NB4 (cell line): ENCODE data around the gene ADGRF4.

ENCODE experiments used
- DNase-seq: peaks from one replicate; pipeline ENCODE4 v3.0.0; 2010; ENCODE audit warnings: low read depth
- H3K4me3 ChIP-seq: one replicate; pipeline ENCODE4 v1.5.1; 2011; ENCODE audit warnings: mild to moderate bottlenecking, low read depth, low read length, moderate library complexity
- MYC ChIP-seq: IDR thresholded peaks from 2 replicates; pipeline ENCODE4 v1.6.1; 2011; ENCODE audit warnings: low read depth, low read length
- POLR2A ChIP-seq: IDR thresholded peaks from 2 replicates; pipeline ENCODE4 v1.6.1; 2011; ENCODE audit warnings: mild to moderate bottlenecking; ENCODE audit not compliant: insufficient read length; ENCODE audit errors: extremely low read depth
- TF ChIP-seq, protein P1 (sequence below): IDR thresholded peaks from one replicate; pipeline ENCODE4 v1.5.1; 2012; ENCODE audit warnings: low read depth, low read length
- TF ChIP-seq, protein P2 (sequence below): IDR thresholded peaks from 2 replicates; pipeline ENCODE4 v1.6.1; 2011; ENCODE audit warnings: low read depth, low read length

The ADGRF4 gene

DNA sequence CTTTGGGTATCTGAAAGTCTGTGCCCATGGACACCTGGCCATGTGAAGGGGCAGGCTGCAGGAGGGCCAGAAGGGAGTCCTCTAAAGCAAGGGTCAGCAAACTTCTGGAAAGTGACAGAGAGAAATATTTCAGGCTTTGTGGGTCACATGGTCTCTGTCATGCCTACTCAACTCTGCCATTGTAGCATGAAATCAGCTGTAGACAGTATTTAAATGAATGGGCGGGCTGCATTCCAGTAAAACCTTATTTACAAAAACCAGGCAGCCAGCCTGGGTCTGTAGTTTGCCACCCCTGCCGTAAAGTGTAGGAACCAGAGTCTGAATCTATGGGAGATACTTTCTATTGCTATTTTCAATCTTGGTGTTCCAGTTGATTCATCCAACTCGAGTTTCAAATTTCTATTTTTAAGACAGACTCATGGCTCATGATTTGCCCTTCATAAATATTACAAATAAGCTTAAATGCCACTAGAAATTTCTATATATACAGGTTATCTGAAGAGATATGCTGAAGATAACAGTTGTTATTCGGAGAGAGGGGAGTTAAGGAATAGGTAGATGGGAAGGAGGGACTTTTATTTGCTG is 19.0 kb upstream of the ADGRF4 start:
- TF ChIP-seq, protein P1, sequence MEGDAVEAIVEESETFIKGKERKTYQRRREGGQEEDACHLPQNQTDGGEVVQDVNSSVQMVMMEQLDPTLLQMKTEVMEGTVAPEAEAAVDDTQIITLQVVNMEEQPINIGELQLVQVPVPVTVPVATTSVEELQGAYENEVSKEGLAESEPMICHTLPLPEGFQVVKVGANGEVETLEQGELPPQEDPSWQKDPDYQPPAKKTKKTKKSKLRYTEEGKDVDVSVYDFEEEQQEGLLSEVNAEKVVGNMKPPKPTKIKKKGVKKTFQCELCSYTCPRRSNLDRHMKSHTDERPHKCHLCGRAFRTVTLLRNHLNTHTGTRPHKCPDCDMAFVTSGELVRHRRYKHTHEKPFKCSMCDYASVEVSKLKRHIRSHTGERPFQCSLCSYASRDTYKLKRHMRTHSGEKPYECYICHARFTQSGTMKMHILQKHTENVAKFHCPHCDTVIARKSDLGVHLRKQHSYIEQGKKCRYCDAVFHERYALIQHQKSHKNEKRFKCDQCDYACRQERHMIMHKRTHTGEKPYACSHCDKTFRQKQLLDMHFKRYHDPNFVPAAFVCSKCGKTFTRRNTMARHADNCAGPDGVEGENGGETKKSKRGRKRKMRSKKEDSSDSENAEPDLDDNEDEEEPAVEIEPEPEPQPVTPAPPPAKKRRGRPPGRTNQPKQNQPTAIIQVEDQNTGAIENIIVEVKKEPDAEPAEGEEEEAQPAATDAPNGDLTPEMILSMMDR = no peak
- TF ChIP-seq POLR2A (no peak), MYC (no peak)
- TF ChIP-seq, protein P2, sequence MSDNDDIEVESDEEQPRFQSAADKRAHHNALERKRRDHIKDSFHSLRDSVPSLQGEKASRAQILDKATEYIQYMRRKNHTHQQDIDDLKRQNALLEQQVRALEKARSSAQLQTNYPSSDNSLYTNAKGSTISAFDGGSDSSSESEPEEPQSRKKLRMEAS = no peak
- no peak overlapping the region for H3K4me3 ChIP-seq

DNA sequence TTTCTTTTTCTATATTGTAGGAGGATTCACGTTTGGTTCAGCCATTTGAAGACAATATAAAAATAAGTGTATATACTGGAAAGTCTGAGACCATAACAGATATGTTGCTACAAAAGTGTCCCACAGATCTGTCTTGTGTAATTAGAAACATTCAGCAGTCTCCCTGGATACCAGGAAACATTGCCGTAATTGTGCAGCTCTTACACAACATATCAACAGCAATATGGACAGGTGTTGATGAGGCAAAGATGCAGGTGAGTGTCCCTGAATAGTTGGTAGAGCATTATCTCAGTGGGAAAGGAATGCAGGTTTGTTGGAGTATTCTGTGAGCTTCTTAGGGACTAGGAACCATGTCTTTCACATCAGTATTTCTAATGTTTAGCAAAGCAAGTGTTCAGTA is 18.3 kb upstream of the ADGRF4 start:
- no peak overlapping the region for H3K4me3 ChIP-seq
- DNase-seq = no peak

More for the DNA sequence above, 19.0 kb upstream of the ADGRF4 start:
- no peak for DNase-seq

DNA sequence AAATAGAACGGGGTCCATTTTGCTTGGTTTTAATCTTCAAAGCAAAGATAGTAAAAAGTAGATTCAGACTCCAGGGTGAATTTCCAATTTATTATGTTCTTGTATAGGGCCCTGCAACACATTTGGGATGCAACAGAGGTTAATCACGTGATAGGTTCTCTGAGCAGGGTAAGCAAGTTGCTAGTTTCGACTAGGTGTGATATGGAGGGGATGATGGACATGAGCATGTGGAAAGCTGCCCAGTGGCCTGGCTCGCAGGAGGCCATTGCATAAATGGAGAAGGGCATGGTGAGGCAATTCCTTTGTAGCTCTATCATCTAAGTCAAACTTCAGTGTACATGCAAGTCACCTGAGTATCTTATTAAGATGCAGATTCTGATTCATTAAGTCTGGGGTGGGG is 17.7 kb upstream of the ADGRF4 start:
- TF ChIP-seq MYC (no peak), POLR2A (no peak)
- TF ChIP-seq, protein P2 = no peak
- TF ChIP-seq, protein P1 = no peak
- no peak for DNase-seq
- H3K4me3 ChIP-seq = no peak overlapping the region

More for the DNA sequence above, 18.3 kb upstream of the ADGRF4 start:
- TF ChIP-seq, protein P2 = no peak
- TF ChIP-seq, protein P1 = no peak
- TF ChIP-seq POLR2A (no peak), MYC (no peak)

DNA sequence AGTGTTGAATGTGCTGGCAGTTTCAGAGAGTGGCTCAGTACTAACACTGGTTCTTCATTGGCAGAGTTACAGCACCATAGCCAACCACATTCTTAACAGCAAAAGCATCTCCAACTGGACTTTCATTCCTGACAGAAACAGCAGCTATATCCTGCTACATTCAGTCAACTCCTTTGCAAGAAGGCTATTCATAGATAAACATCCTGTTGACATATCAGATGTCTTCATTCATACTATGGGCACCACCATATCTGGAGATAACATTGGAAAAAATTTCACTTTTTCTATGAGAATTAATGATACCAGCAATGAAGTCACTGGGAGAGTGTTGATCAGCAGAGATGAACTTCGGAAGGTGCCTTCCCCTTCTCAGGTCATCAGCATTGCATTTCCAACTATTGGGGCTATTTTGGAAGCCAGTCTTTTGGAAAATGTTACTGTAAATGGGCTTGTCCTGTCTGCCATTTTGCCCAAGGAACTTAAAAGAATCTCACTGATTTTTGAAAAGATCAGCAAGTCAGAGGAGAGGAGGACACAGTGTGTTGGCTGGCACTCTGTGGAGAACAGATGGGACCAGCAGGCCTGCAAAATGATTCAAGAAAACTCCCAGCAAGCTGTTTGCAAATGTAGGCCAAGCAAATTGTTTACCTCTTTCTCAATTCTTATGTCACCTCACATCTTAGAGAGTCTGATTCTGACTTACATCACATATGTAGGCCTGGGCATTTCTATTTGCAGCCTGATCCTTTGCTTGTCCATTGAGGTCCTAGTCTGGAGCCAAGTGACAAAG is 17.0 kb upstream of the ADGRF4 start:
- DNase-seq = no peak
- no peak overlapping the region for H3K4me3 ChIP-seq
- TF ChIP-seq, protein P1 = no peak
- TF ChIP-seq MYC = no peak
- no peak for TF ChIP-seq POLR2A
- TF ChIP-seq, protein P2 = no peak

DNA sequence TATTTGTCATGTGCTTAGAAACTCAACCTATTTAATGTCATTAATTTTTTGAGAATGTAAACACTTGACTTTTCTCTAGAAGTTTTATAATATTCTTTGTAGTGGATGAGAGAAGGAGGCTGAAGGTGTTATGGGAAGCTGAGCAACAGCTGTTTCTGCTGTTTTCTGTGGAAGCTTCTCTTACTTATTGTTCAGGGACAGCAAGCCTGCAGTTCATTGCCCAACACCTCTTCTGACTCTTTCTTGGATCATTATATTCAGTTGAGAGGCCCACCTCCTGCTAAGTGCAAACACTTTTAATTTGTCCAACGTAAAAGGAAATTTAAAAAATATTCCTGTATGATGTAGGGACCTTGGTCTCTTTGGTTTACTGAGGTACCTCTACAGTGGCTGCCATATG is 12.0 kb upstream of the ADGRF4 start:
- DNase-seq = no peak
- no peak for TF ChIP-seq POLR2A
- TF ChIP-seq, protein P1 = no peak
- no peak for TF ChIP-seq MYC
- TF ChIP-seq, protein P2 = no peak
- no peak overlapping the region for H3K4me3 ChIP-seq

DNA sequence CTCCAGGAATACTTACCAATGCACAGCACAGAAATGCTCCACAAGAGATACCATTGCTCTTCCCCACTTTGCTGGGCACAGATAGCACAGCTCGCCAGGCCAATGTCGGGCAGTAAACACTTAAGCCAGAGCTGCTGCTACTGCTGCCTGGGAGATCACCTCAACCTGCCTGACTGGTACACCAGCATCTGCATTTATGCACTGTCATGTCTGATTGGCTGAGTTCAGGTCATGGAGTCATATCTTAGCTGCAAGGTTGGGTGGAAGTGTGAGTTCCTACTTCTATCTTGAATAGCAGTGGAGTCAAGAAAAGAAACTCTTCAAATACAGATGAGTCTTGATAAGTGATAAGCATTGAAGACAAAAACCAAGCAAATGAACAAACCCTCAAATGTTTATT is 10.9 kb upstream of the ADGRF4 start:
- H3K4me3 ChIP-seq = no peak overlapping the region
- no peak for DNase-seq
- TF ChIP-seq, protein P2 = no peak
- TF ChIP-seq, protein P1 = no peak
- TF ChIP-seq POLR2A = no peak
- TF ChIP-seq MYC = no peak
